Retinal pigment epithelial cell (primary cell): ENCODE data around the gene HYKK.
"Not testable (repeated sequence)": the region's sequence is repeated elsewhere in the genome, so short reads cannot be mapped to it uniquely, and the experiment has no call there.

Experiments
- DNase-seq: peaks from one replicate; pipeline ENCODE4 v3.0.0-alpha.2; 2010; ENCODE audit warnings: low read depth
- H3K4me3 ChIP-seq: 2 replicates; pipeline ENCODE4 v1.5.1; 2011; ENCODE audit warnings: mild to moderate bottlenecking, low read length, control low read depth, moderate library complexity
- TF ChIP-seq, protein P1 (sequence below): conservative IDR thresholded peaks from 2 replicates; pipeline ENCODE4 v1.5.1; 2011; ENCODE audit warnings: low read depth, low read length, control low read depth, inconsistent platforms

Gene HYKK

DNA sequence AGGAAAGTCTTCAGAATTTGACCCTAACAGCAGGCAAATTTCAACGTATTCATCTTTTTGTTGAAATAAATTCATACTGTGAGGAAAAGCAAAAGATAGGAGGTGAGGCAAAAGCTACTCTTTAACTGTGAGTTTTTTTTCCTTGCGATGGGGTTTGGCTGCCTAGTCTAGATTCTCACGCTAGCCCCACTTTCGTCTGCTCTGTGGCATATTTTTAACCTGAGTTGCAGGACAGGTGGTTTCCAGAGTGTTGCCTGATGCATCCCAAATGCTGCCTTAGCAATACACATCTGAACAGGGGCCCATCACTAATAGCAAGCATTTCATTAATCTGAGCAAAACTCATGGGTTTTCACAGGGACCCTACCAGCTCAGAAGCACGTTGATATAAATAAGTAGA, 44.5 kb downstream of the HYKK start:
- no peak for DNase-seq
- no peak overlapping the region for H3K4me3 ChIP-seq
- TF ChIP-seq, protein P1, sequence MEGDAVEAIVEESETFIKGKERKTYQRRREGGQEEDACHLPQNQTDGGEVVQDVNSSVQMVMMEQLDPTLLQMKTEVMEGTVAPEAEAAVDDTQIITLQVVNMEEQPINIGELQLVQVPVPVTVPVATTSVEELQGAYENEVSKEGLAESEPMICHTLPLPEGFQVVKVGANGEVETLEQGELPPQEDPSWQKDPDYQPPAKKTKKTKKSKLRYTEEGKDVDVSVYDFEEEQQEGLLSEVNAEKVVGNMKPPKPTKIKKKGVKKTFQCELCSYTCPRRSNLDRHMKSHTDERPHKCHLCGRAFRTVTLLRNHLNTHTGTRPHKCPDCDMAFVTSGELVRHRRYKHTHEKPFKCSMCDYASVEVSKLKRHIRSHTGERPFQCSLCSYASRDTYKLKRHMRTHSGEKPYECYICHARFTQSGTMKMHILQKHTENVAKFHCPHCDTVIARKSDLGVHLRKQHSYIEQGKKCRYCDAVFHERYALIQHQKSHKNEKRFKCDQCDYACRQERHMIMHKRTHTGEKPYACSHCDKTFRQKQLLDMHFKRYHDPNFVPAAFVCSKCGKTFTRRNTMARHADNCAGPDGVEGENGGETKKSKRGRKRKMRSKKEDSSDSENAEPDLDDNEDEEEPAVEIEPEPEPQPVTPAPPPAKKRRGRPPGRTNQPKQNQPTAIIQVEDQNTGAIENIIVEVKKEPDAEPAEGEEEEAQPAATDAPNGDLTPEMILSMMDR = no peak

GRCh38 chr15:78552597-78552996, 45.2 kb downstream of the HYKK start:
- TF ChIP-seq, protein P1 = no peak
- DNase-seq = no peak
- no peak overlapping the region for H3K4me3 ChIP-seq

GRCh38 chr15:78560201-78560600, 52.8 kb downstream of the HYKK start:
- not testable (repeated sequence) for DNase-seq, H3K4me3 ChIP-seq

- DNase-seq = no peak
- no peak overlapping the region for H3K4me3 ChIP-seq
- TF ChIP-seq, protein P1 = no peak
Observed at GRCh38 chr15:78561490-78561889, 54.1 kb downstream of the HYKK start.

DNA sequence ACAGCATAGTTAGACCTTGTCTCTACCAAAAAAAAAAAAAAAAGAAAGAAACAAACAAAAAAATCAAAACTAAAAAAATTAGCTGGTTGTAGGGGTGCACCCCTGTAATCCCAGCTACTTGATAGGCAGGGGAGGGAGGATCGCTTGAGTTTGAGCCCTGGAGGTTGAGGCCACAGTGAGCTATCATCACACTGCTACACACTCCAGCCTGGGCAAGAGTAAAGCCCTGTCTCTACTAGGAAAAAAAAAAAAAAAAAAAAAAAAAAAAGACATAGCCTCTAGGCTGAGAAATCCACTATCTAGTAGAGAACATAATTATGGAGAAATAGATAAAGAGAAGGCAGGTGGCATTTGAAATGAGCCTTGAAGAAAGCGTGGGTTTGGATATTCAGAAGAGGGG, 55.7 kb downstream of the HYKK start:
- TF ChIP-seq, protein P1 = no peak
- H3K4me3 ChIP-seq = no peak overlapping the region
- no peak for DNase-seq

DNA sequence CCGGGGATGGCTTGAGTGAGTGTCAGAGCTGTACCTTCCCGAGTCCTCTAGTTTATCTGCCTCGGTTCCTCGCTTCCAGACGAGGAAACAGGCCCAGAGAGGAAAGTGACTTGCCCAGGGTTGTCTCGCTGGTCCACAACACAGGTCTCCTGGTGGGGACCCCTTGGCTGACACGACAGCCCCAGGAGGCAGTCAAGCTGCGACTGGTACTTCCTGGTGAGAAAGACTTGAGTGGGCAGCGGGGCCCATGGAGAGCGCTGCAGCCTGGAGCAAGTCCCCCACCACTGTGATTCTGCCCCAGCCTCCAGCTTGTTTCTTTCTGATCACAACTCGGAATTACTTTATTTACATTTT, 57.3 kb downstream of the HYKK start:
- DNase-seq = no peak
- no peak overlapping the region for H3K4me3 ChIP-seq
- TF ChIP-seq, protein P1 = no peak

DNA sequence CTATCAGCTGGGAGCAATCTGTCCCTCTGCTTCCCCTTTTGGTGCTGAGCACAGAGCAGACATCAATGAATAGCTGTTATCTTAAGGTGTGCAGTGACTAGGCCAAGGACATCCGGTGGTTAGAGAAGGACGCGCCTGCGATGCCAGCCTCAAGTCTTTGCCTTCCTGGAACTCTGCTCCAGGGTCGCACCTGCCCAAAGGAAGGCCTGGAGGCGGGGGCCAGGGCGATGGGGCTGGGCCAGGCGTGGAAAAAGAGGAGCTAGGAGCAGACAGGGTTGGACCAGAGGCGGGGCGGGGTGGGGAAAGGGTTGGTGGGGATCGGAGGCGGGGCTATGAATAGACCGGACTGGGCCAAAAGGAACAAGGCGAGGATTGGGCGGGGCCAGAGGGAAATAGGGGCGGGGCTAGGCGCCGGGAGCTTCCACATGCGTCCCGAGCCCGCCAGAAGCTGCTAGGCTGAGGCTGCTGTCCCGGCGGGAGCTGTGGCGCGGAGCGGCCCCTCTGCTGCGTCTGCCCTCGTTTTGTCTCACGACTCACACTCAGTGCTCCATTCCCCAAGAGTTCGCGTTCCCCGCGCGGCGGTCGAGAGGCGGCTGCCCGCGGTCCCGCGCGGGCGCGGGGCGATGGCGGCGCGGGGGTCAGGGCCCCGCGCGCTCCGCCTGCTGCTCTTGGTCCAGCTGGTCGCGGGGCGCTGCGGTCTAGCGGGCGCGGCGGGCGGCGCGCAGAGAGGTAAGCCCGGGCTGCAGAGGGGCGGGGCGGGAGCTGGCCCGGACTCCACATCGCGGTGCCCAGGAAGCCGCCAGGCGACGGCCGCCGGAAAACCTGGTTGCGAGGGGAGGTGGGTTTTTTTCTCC, 57.9 kb downstream of the HYKK start, which contains the start of gene CHRNA5:
TSS of gene CHRNA5 (plus strand) at position 424 of the 854 bp plus-strand sequence. CDS start at position 624, 200 bp downstream.
- DNase-seq = peak; percentile 34
- TF ChIP-seq, protein P1 = no peak
- peak within 1 kb of the TSS; percentile 68 for H3K4me3 ChIP-seq
